GM12878 (cell line): ENCODE measurements around the gene WAS. TPM values are rescaled to one million over a fixed set of nuclear protein-coding genes. Genes with fewer than 3 reads are reported as not detected.

Experiments used
- ATAC-seq: fragments of 200-7000 bp; cut with Tn5 transposase; 3 replicates; pipeline ENCODE4 v1.9.1; 2020; ENCODE audit warnings: mild to moderate bottlenecking, moderate library complexity
- BruUV-seq: library from RNA; stranded (reverse); fragments of 400-500 nt; replicated peaks from 2 replicates; lab custom pipeline; 2021; lab: Mats Ljungman, UMichigan
- CTCF ChIA-PET: fragments of 300-600 bp; sonication (Branson Sonifier 250); formaldehyde crosslinking; extraction: SDS; loops from one replicate; lab custom pipeline; 2021; ENCODE audit warnings: inconsistent platforms; lab: Yijun Ruan, JAX
- POLR2A ChIA-PET: fragments of 350-600 bp; formaldehyde crosslinking; extraction: SDS; loops from one replicate; lab custom pipeline; 2021; ENCODE audit warnings: inconsistent platforms; lab: Charles Lee
- RAD21 ChIA-PET: fragments of 300-600 bp; sonication (Branson Sonifier 250); formaldehyde crosslinking; loops from one replicate; lab custom pipeline; 2023; ENCODE audit warnings: antibody characterized with exemption; ENCODE audit not compliant: unreplicated experiment; lab: Charles Lee
- SMC1A ChIA-PET: fragments of 300-600 bp; sonication (Branson Sonifier 250); formaldehyde crosslinking; loops from one replicate; lab custom pipeline; 2023; ENCODE audit not compliant: unreplicated experiment, uncharacterized antibody; lab: Charles Lee
- DNase-seq: peaks from one replicate; pipeline ENCODE4 v3.0.0-alpha.2; 2011; ENCODE audit warnings: low read depth, low spot score
- FAIRE-seq: peaks from 3 replicates; lab custom pipeline; 2011; peaks lifted over from hg19 to GRCh38; lab: Jason Lieb, UNC
- H2AFZ ChIP-seq: 2 replicates; pipeline ENCODE4 v1.6.0; 2011; ENCODE audit warnings: low read depth, low read length, control low read depth; ENCODE audit not compliant: control insufficient read depth
- H3K27ac ChIP-seq: 2 replicates; pipeline ENCODE4 v1.5.1; 2011; ENCODE audit warnings: control low read depth; ENCODE audit not compliant: control insufficient read depth, insufficient read depth
- H3K27me3 ChIP-seq, 2 experiments: replicated peaks in 1 of 2; 2 replicates each; pipeline versions ENCODE4 v1.6.0 to v1.6.1; 2011; ENCODE audit warnings: low read length in 1 of 2; ENCODE audit not compliant: control insufficient read depth in 2 of 2, insufficient read depth in 2 of 2
- H3K36me3 ChIP-seq, 2 experiments: 2 replicates each; pipeline ENCODE4 v1.5.1; 2011; ENCODE audit warnings: low read length in 1 of 2; ENCODE audit not compliant: control insufficient read depth in 2 of 2, insufficient read depth in 2 of 2
- H3K4me1 ChIP-seq: 2 replicates; pipeline ENCODE4 v1.6.1; 2011; ENCODE audit warnings: mild to moderate bottlenecking, low read length, moderate library complexity, mixed read lengths; ENCODE audit not compliant: control insufficient read depth, insufficient read depth
- H3K4me2 ChIP-seq: 2 replicates; pipeline ENCODE4 v1.6.0; 2011; ENCODE audit warnings: control low read depth; ENCODE audit not compliant: control insufficient read depth, insufficient read depth
- H3K4me3 ChIP-seq: fragments of 200-600 bp; sonication (generic); 2 replicates; pipeline ENCODE4 v1.5.1; 2016
- H3K79me2 ChIP-seq: 2 replicates; pipeline ENCODE4 v1.6.0; 2011; ENCODE audit warnings: low read length; ENCODE audit not compliant: control insufficient read depth, insufficient read depth
- H3K9ac ChIP-seq: 2 replicates; pipeline ENCODE4 v1.8.0; 2011; ENCODE audit warnings: low read length, control low read depth, mixed read lengths; ENCODE audit not compliant: control insufficient read depth, insufficient read depth
- H3K9me3 ChIP-seq: replicated peaks from 3 replicates; pipeline ENCODE4 v1.5.1; 2011; ENCODE audit warnings: mild to moderate bottlenecking, low read length; ENCODE audit not compliant: control insufficient read depth, insufficient read depth
- H4K20me1 ChIP-seq: 2 replicates; pipeline ENCODE4 v1.6.0; 2011; ENCODE audit not compliant: control insufficient read depth, insufficient read depth
- MTA3 ChIP-seq: IDR thresholded peaks from 2 replicates; pipeline ENCODE4 v1.6.1; 2012; ENCODE audit warnings: low read length, inconsistent platforms, borderline replicate concordance
- SMAD1 ChIP-seq: fragments of 450-650 bp; IDR thresholded peaks from 2 replicates; pipeline ENCODE4 v1.6.1; 2018; ENCODE audit warnings: mild to moderate bottlenecking, low read depth; ENCODE audit not compliant: partially characterized antibody
- WGBS: methylation state at CpG from one replicate; pipeline ENCODE4 v1.1.6; 2016; ENCODE audit warnings: low lambda C conversion rate; ENCODE audit not compliant: insufficient replicate concordance, insufficient coverage; ENCODE audit errors: missing lambda C conversion rate; 5-methylcytosine and 5-hydroxymethylcytosine counted together
- in situ Hi-C: fragments of 300-500 bp; cut with MboI; formaldehyde crosslinking; loops from 9 replicates; pipeline ENCODE4 v1.14.3; 2018; ENCODE audit warnings: mixed read lengths
- intact Hi-C: fragments of 100-400 bp; cut with micrococcal nuclease; formaldehyde crosslinking; loops from one replicate; pipeline ENCODE4 v1.14.2; 2022; ENCODE audit not compliant: unreplicated experiment
- polyA plus RNA-seq, 11 experiments: library from polyadenylated mRNA; depleted of rRNA in 4 of 11; unstranded in 6 of 11; stranded (reverse) in 5 of 11; fragments of >200 nt; fragmentation: Nextera tagmentation in 4 of 11; fragmentation: Illumina TruSeq in 1 of 11; extraction: Ambion mirVana in 4 of 11; extraction: Trizol in 1 of 11; gene quantifications; 1 replicate in 1 of 11; 2 replicates in 10 of 11; pipeline versions ENCODE4 v1.2.1 to v1.2.3, GENCODE V29; 2011 to 2016; ENCODE audit warnings: inconsistent platforms in 2 of 11, missing spikeins in 2 of 11, low read depth in 1 of 11
- small RNA-seq: library from RNA; depleted of rRNA; stranded (forward); fragments of <200 nt; gene quantifications from one replicate; pipeline ENCODE3, GENCODE V24; 2014
- total RNA-seq, 4 experiments: library from RNA; depleted of rRNA in 3 of 4; stranded (reverse); fragments of >200 nt in 3 of 4; fragmentation: Illumina TruSeq in 1 of 4; extraction: Trizol in 1 of 4; gene quantifications; 2 replicates each; pipeline versions ENCODE4 v1.2.1 to v1.2.3, GENCODE V29; 2013 to 2021

WAS gene
- total and polyA plus RNA-seq, 10 of the 15 experiments (the other 5 are each of a cell fraction or from before 2014, with no cell fraction given) = 1.6 to 84.7 (median 23.0) TPM

DNA sequence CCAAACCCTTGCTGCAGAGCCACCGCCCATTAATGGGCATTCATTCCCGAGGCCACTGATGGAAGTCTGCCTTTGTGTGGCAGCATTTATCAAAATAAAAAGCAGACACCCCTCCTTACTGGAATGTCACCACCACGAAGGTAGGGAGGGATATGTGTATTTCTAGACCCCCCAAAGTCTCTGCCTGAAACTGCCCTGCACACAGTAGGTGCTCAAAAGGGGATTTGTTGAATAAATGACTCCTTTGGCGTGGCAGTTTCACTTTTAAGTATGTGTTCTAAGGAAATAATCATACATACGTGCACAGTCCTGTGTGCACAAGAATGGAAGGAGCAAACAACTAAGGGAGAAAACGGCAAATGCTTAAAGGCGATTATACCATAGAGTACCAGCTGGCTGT lies 54.3 kb downstream of the WAS start:
- no TSS peak for BruUV-seq
- Histone ChIP-seq H3K79me2 (no peaks in the 10 kb centered on the region; the same call in 1 of the 2 replicates), H2AFZ (no peak overlapping the region), H3K4me1 (no peaks in the 10 kb centered on the region; the same call in 1 of the 2 replicates)
- TF ChIP-seq SMAD1 (no peak), MTA3 (0 out of 2 replicates have a peak, but pooled peaks have one; percentile 1)
- TF ChIP-seq, all 136 proteins: peak for 1
- intact Hi-C loops (no loop called here), in situ Hi-C loops (no loop called here)
- no peak for ATAC-seq
- Histone ChIP-seq H3K4me2 (peak overlapping the region; percentile 36), H3K9ac (peak overlapping the region; percentile 85), H3K27ac (peak overlapping the region; percentile 74; the same call in 1 of the 2 replicates), H3K27me3 (no peaks in the 10 kb centered on the region), H3K36me3 (no peaks in the 10 kb centered on the region), H3K9me3 (no peaks in the 10 kb centered on the region; the same call in 2 of the 3 replicates), H3K4me3 (peak overlapping the region; percentile 64; the same call in 1 of the 2 replicates), H4K20me1 (no peaks in the 10 kb centered on the region)
- DNase-seq = no peak
- WGBS = 40% methylated on average over 7 of the region's 7 CpGs
- POLR2A ChIA-PET = interaction anchor here (0.6 to 1.4 kb wide), 5 partner anchors 41 to 221 kb away, joined by 3 to 11 read pairs (median 4); partner anchors contain the start of genes HDAC6, PQBP1 and TIMM17B
- FAIRE-seq = no peak
- CTCF ChIA-PET = interaction anchor here (1.4 to 1.7 kb wide), 2 partner anchors 64 to 208 kb away, joined by 4 to 5 read pairs; partner anchors contain the start of gene HDAC6
- SMC1A ChIA-PET = no interaction called here
- RAD21 ChIA-PET = interaction anchor here (1.1 kb wide), 1 partner anchor 199 kb away, joined by 3 read pairs; no protein-coding TSS in a partner anchor

Small RNAs within 50 kb of the gene (small RNA-seq; reads per million reads assigned to genes)
- not detected for gene RNU6-1056P

Other genes starting within 250 kb of the WAS start
Only the 7 nearest of the 17 such genes appear.
- 330 and 346 TPM in 2 replicates for gene RBM3, start 109.3 kb upstream of the WAS start, total RNA-seq (2014; rRNA removed)
- gene RBM3, start 109.3 kb upstream of the WAS start, total RNA-seq (2014; rRNA removed; fragmentation: Illumina TruSeq; extraction: Trizol) = 398 and 417 TPM in 2 replicates
- gene RBM3, start 109.3 kb upstream of the WAS start, total RNA-seq (2021) = 269 and 304 TPM in 2 replicates
- gene RBM3, start 109.3 kb upstream of the WAS start, polyA plus RNA-seq (2011; rRNA removed) = 174 and 221 TPM in 2 replicates
- 435 and 467 TPM in 2 replicates for gene RBM3, start 109.3 kb upstream of the WAS start, polyA plus RNA-seq (2014; fragmentation: Illumina TruSeq; extraction: Trizol)
- 100 to 1,000 TPM; 170 to 179 TPM for gene RBM3, start 109.3 kb upstream of the WAS start, polyA plus RNA-seq (2014; fragmentation: Nextera tagmentation; extraction: Ambion mirVana)
- 385 and 405 TPM in 2 replicates for gene RBM3, start 109.3 kb upstream of the WAS start, polyA plus RNA-seq (2014; rRNA removed)
- 100 to 1,000 TPM; 209 to 213 TPM for gene RBM3, start 109.3 kb upstream of the WAS start, polyA plus RNA-seq (2016; fragmentation: Nextera tagmentation; extraction: Ambion mirVana)
- 51.1 and 52.0 TPM in 2 replicates for gene WDR13, start 86.3 kb upstream of the WAS start, total RNA-seq (2014; rRNA removed)
- gene WDR13, start 86.3 kb upstream of the WAS start, total RNA-seq (2014; rRNA removed; fragmentation: Illumina TruSeq; extraction: Trizol) = 16.3 and 17.2 TPM in 2 replicates
- gene WDR13, start 86.3 kb upstream of the WAS start, total RNA-seq (2021) = 49.5 and 54.3 TPM in 2 replicates
- gene WDR13, start 86.3 kb upstream of the WAS start, polyA plus RNA-seq (2011; rRNA removed) = 11.8 and 19.6 TPM in 2 replicates
- gene WDR13, start 86.3 kb upstream of the WAS start, polyA plus RNA-seq (2014; fragmentation: Illumina TruSeq; extraction: Trizol) = 3.9 and 19.8 TPM in 2 replicates
- 10 to 100 TPM in 1 of 2 experiments, 1 to 10 TPM in 1; 6.9 to 20.1 TPM for gene WDR13, start 86.3 kb upstream of the WAS start, polyA plus RNA-seq (2014; fragmentation: Nextera tagmentation; extraction: Ambion mirVana)
- gene WDR13, start 86.3 kb upstream of the WAS start, polyA plus RNA-seq (2014; rRNA removed) = 37.6 and 52.1 TPM in 2 replicates
- gene WDR13, start 86.3 kb upstream of the WAS start, polyA plus RNA-seq (2016; fragmentation: Nextera tagmentation; extraction: Ambion mirVana) = 10 to 100 TPM; 44.6 to 62.7 TPM
- 19.6 and 21.7 TPM in 2 replicates for gene SUV39H1, start 12.9 kb downstream of the WAS start, total RNA-seq (2014; rRNA removed)
- 11.1 and 12.3 TPM in 2 replicates for gene SUV39H1, start 12.9 kb downstream of the WAS start, total RNA-seq (2014; rRNA removed; fragmentation: Illumina TruSeq; extraction: Trizol)
- 25.3 and 29.0 TPM in 2 replicates for gene SUV39H1, start 12.9 kb downstream of the WAS start, total RNA-seq (2021)
- 4.6 and 10.1 TPM in 2 replicates for gene SUV39H1, start 12.9 kb downstream of the WAS start, polyA plus RNA-seq (2011; rRNA removed)
- 10.9 and 19.7 TPM in 2 replicates for gene SUV39H1, start 12.9 kb downstream of the WAS start, polyA plus RNA-seq (2014; fragmentation: Illumina TruSeq; extraction: Trizol)
- gene SUV39H1, start 12.9 kb downstream of the WAS start, polyA plus RNA-seq (2014; fragmentation: Nextera tagmentation; extraction: Ambion mirVana) = 1 to 10 TPM; 4.9 to 5.7 TPM
- 14.4 and 18.7 TPM in 2 replicates for gene SUV39H1, start 12.9 kb downstream of the WAS start, polyA plus RNA-seq (2014; rRNA removed)
- 10 to 100 TPM; 29.8 to 33.2 TPM for gene SUV39H1, start 12.9 kb downstream of the WAS start, polyA plus RNA-seq (2016; fragmentation: Nextera tagmentation; extraction: Ambion mirVana)
- gene GLOD5, start 77.9 kb downstream of the WAS start, total RNA-seq (2014; rRNA removed) = not detected in 2 replicates
- not detected in 2 replicates for gene GLOD5, start 77.9 kb downstream of the WAS start, total RNA-seq (2014; rRNA removed; fragmentation: Illumina TruSeq; extraction: Trizol)
- not detected in 2 replicates for gene GLOD5, start 77.9 kb downstream of the WAS start, total RNA-seq (2021)
- not detected in 2 replicates for gene GLOD5, start 77.9 kb downstream of the WAS start, polyA plus RNA-seq (2011; rRNA removed)
- gene GLOD5, start 77.9 kb downstream of the WAS start, polyA plus RNA-seq (2014; fragmentation: Illumina TruSeq; extraction: Trizol) = not detected in 2 replicates
- gene GLOD5, start 77.9 kb downstream of the WAS start, polyA plus RNA-seq (2014; fragmentation: Nextera tagmentation; extraction: Ambion mirVana) = not detected
- not detected in 2 replicates for gene GLOD5, start 77.9 kb downstream of the WAS start, polyA plus RNA-seq (2014; rRNA removed)
- gene GLOD5, start 77.9 kb downstream of the WAS start, polyA plus RNA-seq (2016; fragmentation: Nextera tagmentation; extraction: Ambion mirVana) = not detected
- not detected in 2 replicates for gene GATA1, start 102.8 kb downstream of the WAS start, total RNA-seq (2014; rRNA removed)
- gene GATA1, start 102.8 kb downstream of the WAS start, total RNA-seq (2014; rRNA removed; fragmentation: Illumina TruSeq; extraction: Trizol) = not detected in 2 replicates
- gene GATA1, start 102.8 kb downstream of the WAS start, total RNA-seq (2021) = 0.13 and 0.36 TPM in 2 replicates
- not detected in 2 replicates for gene GATA1, start 102.8 kb downstream of the WAS start, polyA plus RNA-seq (2011; rRNA removed)
- gene GATA1, start 102.8 kb downstream of the WAS start, polyA plus RNA-seq (2014; fragmentation: Illumina TruSeq; extraction: Trizol) = not detected in 2 replicates
- gene GATA1, start 102.8 kb downstream of the WAS start, polyA plus RNA-seq (2014; fragmentation: Nextera tagmentation; extraction: Ambion mirVana) = not detected
- gene GATA1, start 102.8 kb downstream of the WAS start, polyA plus RNA-seq (2014; rRNA removed) = 0.24 TPM in 1 of 2 replicates, not detected in the other
- not detected for gene GATA1, start 102.8 kb downstream of the WAS start, polyA plus RNA-seq (2016; fragmentation: Nextera tagmentation; extraction: Ambion mirVana)
- 32.9 and 34.7 TPM in 2 replicates for gene HDAC6, start 118.3 kb downstream of the WAS start, total RNA-seq (2014; rRNA removed)
- 24.0 and 25.8 TPM in 2 replicates for gene HDAC6, start 118.3 kb downstream of the WAS start, total RNA-seq (2014; rRNA removed; fragmentation: Illumina TruSeq; extraction: Trizol)
- gene HDAC6, start 118.3 kb downstream of the WAS start, total RNA-seq (2021) = 40.4 and 47.0 TPM in 2 replicates
- gene HDAC6, start 118.3 kb downstream of the WAS start, polyA plus RNA-seq (2011; rRNA removed) = 21.7 and 26.7 TPM in 2 replicates
- 38.6 and 39.0 TPM in 2 replicates for gene HDAC6, start 118.3 kb downstream of the WAS start, polyA plus RNA-seq (2014; fragmentation: Illumina TruSeq; extraction: Trizol)
- gene HDAC6, start 118.3 kb downstream of the WAS start, polyA plus RNA-seq (2014; fragmentation: Nextera tagmentation; extraction: Ambion mirVana) = 10 to 100 TPM in 1 of 2 experiments, 1 to 10 TPM in 1; 8.3 to 17.5 TPM
- gene HDAC6, start 118.3 kb downstream of the WAS start, polyA plus RNA-seq (2014; rRNA removed) = 28.5 and 35.3 TPM in 2 replicates
- gene HDAC6, start 118.3 kb downstream of the WAS start, polyA plus RNA-seq (2016; fragmentation: Nextera tagmentation; extraction: Ambion mirVana) = 10 to 100 TPM; 36.1 to 39.0 TPM
- not detected in 2 replicates for gene ERAS, start 142.7 kb downstream of the WAS start, total RNA-seq (2014; rRNA removed)
- not detected in 2 replicates for gene ERAS, start 142.7 kb downstream of the WAS start, total RNA-seq (2014; rRNA removed; fragmentation: Illumina TruSeq; extraction: Trizol)
- not detected in 2 replicates for gene ERAS, start 142.7 kb downstream of the WAS start, total RNA-seq (2021)
- not detected in 2 replicates for gene ERAS, start 142.7 kb downstream of the WAS start, polyA plus RNA-seq (2011; rRNA removed)
- gene ERAS, start 142.7 kb downstream of the WAS start, polyA plus RNA-seq (2014; fragmentation: Illumina TruSeq; extraction: Trizol) = not detected in 2 replicates
- not detected for gene ERAS, start 142.7 kb downstream of the WAS start, polyA plus RNA-seq (2014; fragmentation: Nextera tagmentation; extraction: Ambion mirVana)
- not detected in 2 replicates for gene ERAS, start 142.7 kb downstream of the WAS start, polyA plus RNA-seq (2014; rRNA removed)
- gene ERAS, start 142.7 kb downstream of the WAS start, polyA plus RNA-seq (2016; fragmentation: Nextera tagmentation; extraction: Ambion mirVana) = not detected